Right lung (tissue), 10 donors: ENCODE measurements around the gene LPIN1. TPM values are rescaled to one million over a fixed set of nuclear protein-coding genes. Genes with fewer than 3 reads are reported as not detected.

Experiments used
- DNase-seq, 2 donors: peaks; one replicate each; pipeline ENCODE4 v3.0.0-alpha.2; 2013
- long read RNA-seq, 8 donors: transcript quantifications; one replicate each; lab custom pipeline, GENCODE V29; 2026
- polyA plus RNA-seq, 5 donors: library from polyadenylated mRNA; unstranded; fragments of 120-200 nt; gene quantifications; one replicate each; pipeline versions ENCODE4 v1.2.1 to v1.2.3, GENCODE V29; 2013; ENCODE audit warnings: inconsistent platforms in 1 of 5, low replicate concordance in 1 of 5; ENCODE audit not compliant: insufficient read length in 5 of 5, insufficient read depth in 1 of 5

The LPIN1 gene
- 10 to 100 TPM; 16.5 to 23.0 (median 20.4) TPM for polyA plus RNA-seq
- long read RNA-seq, donor 1, full-length matches to known transcripts, result 3 of 3 reads
- long read RNA-seq, donor 1, partial matches to known transcripts, result 0 of 3 reads
- long read RNA-seq, donor 1, other reads (novel, unspliced or antisense), result 0 of 3 reads
- long read RNA-seq, donor 2, result 0 reads
- long read RNA-seq, donor 3, result 0 reads
- long read RNA-seq, donor 4, full-length matches to known transcripts, result 1 of 9 reads
- long read RNA-seq, donor 4, partial matches to known transcripts, result 8 of 9 reads
- long read RNA-seq, donor 4, other reads (novel, unspliced or antisense), result 0 of 9 reads
- long read RNA-seq, donor 5, partial matches to known transcripts, result 0 of 1 reads
- long read RNA-seq, donor 5, other reads (novel, unspliced or antisense), result 0 of 1 reads
- long read RNA-seq, donor 6, full-length matches to known transcripts, result 3 of 3 reads
- long read RNA-seq, donor 6, partial matches to known transcripts, result 0 of 3 reads
- long read RNA-seq, donor 6, other reads (novel, unspliced or antisense), result 0 of 3 reads
- long read RNA-seq, donor 7, result 0 reads
- long read RNA-seq, donor 8, result 0 reads

- DNase-seq, result peak; percentile 80 to 81
Observed at GRCh38 chr2:11746376-11746806, at the start of gene LPIN1. Gene LPIN1 (plus strand): TSS chr2:11746632. CDS start chr2:11765542, 18,910 bp downstream.

GRCh38 chr2:11696736-11697102 is 49.7 kb upstream of the LPIN1 start:
- DNase-seq, result no peak

- DNase-seq, result no peak
Observed at GRCh38 chr2:11697103-11697871, 49.1 kb upstream of the LPIN1 start.

- no peak for DNase-seq
Observed at GRCh38 chr2:11698009-11698922, 48.2 kb upstream of the LPIN1 start.

- no peak for DNase-seq
Observed at GRCh38 chr2:11699686-11700670, 46.5 kb upstream of the LPIN1 start.

- DNase-seq, result no peak
Observed at GRCh38 chr2:11701206-11701605, 45.2 kb upstream of the LPIN1 start.

GRCh38 chr2:11701751-11702301 is 44.6 kb upstream of the LPIN1 start:
- no peak for DNase-seq

- no peak for DNase-seq
Observed at GRCh38 chr2:11702946-11703345, 43.5 kb upstream of the LPIN1 start.

- DNase-seq, result no peak
Observed at GRCh38 chr2:11703700-11704099, 42.7 kb upstream of the LPIN1 start.

- DNase-seq, result no peak
Observed at GRCh38 chr2:11705063-11705462, 41.4 kb upstream of the LPIN1 start.

GRCh38 chr2:11705711-11706110 is 40.7 kb upstream of the LPIN1 start:
- no peak for DNase-seq

- DNase-seq, result no peak
Observed at GRCh38 chr2:11708106-11708505, 38.3 kb upstream of the LPIN1 start.

GRCh38 chr2:11709293-11709692 is 37.1 kb upstream of the LPIN1 start:
- no peak for DNase-seq

- no peak for DNase-seq
Observed at GRCh38 chr2:11710210-11710609, 36.2 kb upstream of the LPIN1 start.

- DNase-seq, result no peak
Observed at GRCh38 chr2:11710632-11711353, 35.6 kb upstream of the LPIN1 start.

- DNase-seq, result no peak
Observed at GRCh38 chr2:11711354-11711716, 35.1 kb upstream of the LPIN1 start.

GRCh38 chr2:11711751-11712150 is 34.7 kb upstream of the LPIN1 start:
- DNase-seq, result no peak

GRCh38 chr2:11712866-11713265 is 33.6 kb upstream of the LPIN1 start:
- DNase-seq, result no peak

GRCh38 chr2:11713815-11714214 is 32.6 kb upstream of the LPIN1 start:
- DNase-seq, result no peak
